ENCODE results near the gene SPEN.
A peak's percentile ranks its signal among the peaks of the same experiment; 100 is the strongest.
"Not testable (repeated sequence)": the region's sequence is repeated elsewhere in the genome, so short reads cannot be mapped to it uniquely, and the experiment has no call there.

Gene SPEN, protein sequence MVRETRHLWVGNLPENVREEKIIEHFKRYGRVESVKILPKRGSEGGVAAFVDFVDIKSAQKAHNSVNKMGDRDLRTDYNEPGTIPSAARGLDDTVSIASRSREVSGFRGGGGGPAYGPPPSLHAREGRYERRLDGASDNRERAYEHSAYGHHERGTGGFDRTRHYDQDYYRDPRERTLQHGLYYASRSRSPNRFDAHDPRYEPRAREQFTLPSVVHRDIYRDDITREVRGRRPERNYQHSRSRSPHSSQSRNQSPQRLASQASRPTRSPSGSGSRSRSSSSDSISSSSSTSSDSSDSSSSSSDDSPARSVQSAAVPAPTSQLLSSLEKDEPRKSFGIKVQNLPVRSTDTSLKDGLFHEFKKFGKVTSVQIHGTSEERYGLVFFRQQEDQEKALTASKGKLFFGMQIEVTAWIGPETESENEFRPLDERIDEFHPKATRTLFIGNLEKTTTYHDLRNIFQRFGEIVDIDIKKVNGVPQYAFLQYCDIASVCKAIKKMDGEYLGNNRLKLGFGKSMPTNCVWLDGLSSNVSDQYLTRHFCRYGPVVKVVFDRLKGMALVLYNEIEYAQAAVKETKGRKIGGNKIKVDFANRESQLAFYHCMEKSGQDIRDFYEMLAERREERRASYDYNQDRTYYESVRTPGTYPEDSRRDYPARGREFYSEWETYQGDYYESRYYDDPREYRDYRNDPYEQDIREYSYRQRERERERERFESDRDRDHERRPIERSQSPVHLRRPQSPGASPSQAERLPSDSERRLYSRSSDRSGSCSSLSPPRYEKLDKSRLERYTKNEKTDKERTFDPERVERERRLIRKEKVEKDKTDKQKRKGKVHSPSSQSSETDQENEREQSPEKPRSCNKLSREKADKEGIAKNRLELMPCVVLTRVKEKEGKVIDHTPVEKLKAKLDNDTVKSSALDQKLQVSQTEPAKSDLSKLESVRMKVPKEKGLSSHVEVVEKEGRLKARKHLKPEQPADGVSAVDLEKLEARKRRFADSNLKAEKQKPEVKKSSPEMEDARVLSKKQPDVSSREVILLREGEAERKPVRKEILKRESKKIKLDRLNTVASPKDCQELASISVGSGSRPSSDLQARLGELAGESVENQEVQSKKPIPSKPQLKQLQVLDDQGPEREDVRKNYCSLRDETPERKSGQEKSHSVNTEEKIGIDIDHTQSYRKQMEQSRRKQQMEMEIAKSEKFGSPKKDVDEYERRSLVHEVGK (N-terminal part only)

GRCh38 chr1:15847100-15847892 is at the start of gene SPEN:
SPEN (plus strand) TSS chr1:15847707; CDS start chr1:15848068, 361 bp downstream.
- DNase-seq: peak; percentile 97 to 99
- TF ChIP-seq POLR2A (IDR thresholded peaks at IDR 0.05; ENCODE audit: low read length): peak; percentile 96
- no peak for TF ChIP-seq GATA1 (IDR thresholded peaks at IDR 0.05; ENCODE audit: low read depth, low read length)

DNA sequence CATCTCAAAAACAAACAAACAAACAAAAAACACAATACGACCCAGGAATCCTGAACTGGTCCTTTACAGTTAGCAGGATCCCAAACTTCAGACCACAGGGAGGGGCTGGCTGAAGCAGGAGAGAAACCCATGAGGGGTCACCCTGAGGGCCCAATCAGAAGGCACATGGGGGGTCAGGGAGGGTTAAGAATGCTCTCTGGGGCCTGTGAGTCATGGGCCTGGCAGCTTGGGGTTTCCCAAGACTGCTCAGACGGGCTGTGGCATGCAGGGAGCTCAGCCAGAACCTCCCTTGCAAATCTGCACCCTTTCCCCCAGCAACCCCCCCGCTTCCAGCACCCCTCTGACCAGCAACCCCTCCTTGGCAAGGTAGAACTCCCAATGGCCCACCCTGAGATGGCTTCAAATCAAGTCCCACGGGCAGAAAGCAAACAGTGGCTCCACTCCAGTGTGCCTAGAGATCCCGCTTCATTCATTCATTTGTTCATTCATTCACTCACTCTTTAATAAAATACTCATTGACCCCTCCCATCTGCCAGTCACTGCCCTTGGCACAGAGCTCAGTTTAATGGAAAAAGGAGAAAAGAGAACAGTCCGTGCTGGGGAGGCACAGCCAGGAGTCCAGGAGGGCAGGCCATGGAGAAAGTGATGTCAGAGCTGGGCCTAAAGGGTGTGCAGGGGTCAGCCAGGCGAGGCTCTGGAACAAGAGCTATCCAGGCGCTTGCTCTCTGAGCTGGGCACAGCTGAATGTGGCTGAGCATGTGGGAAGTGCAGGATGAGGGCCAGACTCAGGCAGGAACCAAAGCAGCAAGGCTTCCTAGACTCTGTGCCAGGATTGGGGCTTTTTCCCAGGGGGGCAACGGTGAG is 48.3 kb upstream of the SPEN start:
- no peak for DNase-seq

DNA sequence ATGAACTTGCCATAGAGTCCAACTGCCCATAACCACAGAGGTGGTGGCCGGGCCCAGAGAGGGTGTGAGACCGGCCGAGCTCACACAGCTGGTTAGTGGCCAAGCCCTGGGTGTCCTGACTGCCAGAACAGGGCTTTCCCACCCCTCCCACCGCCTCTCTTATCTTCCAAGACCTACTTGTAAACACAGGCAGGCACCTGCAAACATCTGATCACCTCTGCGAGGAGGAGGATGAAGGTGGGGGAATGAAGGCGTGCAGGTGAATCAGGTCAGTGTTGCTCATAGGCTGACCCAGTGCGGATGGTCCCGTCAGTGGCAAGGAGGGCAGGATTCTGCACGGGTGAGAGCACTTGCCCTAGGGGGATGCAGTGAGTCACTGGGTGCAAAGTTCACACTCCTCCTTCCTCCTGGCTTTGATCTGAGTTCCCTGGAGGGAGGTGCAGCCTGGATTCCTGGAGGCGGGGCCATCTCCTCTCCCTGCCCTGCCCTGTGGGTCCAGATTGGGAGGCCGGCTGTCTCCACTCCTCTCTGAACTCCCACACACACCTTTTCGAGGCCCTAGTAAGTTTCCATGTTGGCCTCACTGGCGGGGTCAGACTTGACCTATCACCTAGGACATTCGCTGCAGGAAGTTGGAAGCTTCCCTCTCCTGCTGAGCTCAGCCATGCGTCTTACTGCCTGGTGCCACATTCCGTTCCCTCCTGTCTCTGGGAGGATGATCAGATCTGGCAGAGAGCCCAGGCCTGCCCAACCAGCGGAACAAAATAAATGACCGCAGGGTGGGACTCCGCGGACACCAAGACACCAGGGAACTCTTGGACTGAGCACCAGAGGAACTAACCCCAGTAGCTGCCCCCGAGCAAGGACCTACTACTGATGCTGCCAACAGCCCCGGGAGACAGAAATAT is 47.3 kb upstream of the SPEN start:
- no peak for DNase-seq
- no peak for TF ChIP-seq POLR2A (IDR thresholded peaks at IDR 0.05; ENCODE audit: low read length)
- TF ChIP-seq GATA1 (IDR thresholded peaks at IDR 0.05; ENCODE audit: low read depth, low read length): no peak

More for the DNA sequence above, 48.3 kb upstream of the SPEN start:
- no peak for TF ChIP-seq POLR2A (IDR thresholded peaks at IDR 0.05; ENCODE audit: low read length)
- TF ChIP-seq GATA1 (IDR thresholded peaks at IDR 0.05; ENCODE audit: low read depth, low read length): no peak

- no peak for TF ChIP-seq POLR2A (IDR thresholded peaks at IDR 0.05; ENCODE audit: low read length)
- no peak for TF ChIP-seq GATA1 (IDR thresholded peaks at IDR 0.05; ENCODE audit: low read depth, low read length)
- no peak for DNase-seq
Observed at GRCh38 chr1:15802234-15802965, 45.1 kb upstream of the SPEN start.

DNA sequence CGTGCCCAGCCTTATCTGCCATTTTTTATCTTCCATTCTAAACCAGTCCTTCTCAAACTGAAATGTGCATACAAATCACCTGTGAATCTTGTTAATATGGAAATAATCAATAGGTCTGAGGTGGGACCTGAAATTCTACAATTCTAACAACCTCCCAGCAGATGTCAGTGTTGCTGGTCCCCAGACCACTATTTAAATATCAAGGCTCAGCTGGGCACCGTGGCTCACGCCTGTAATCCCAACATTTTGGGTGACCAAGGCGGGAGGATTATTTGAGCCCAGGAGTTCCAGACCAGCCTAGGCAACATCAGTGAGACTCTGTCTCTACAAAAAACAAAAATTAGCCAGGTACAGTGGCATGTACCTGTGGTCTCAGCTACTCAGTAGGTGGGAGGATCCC is 44.1 kb upstream of the SPEN start:
- no peak for TF ChIP-seq POLR2A (IDR thresholded peaks at IDR 0.05; ENCODE audit: low read length)
- no peak for TF ChIP-seq GATA1 (IDR thresholded peaks at IDR 0.05; ENCODE audit: low read depth, low read length)
- peak; percentile 32 to 58 for DNase-seq

GRCh38 chr1:15804060-15804459 is 43.4 kb upstream of the SPEN start:
- TF ChIP-seq POLR2A (IDR thresholded peaks at IDR 0.05; ENCODE audit: low read length) (no peak), GATA1 (IDR thresholded peaks at IDR 0.05; ENCODE audit: low read depth, low read length) (no peak)

DNA sequence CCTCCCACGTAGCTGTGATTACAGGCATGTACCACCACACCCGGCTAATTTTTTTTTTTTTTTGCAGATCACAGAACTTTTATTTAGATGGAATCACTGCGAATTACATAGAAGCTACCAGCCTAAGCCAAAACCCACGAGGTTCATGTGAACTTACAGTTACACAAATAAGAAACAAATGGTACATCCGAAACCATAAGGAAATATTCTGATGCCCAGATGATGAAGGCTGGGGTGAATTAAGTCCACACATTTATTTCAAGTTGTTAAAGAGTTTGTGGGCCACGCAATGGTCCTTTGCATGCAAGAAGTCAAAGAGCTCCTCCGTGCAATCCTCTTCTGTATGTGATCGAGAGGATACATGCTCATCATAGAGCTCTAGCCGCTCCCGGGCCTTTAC is 40.4 kb upstream of the SPEN start:
- TF ChIP-seq GATA1 (IDR thresholded peaks at IDR 0.05; ENCODE audit: low read depth, low read length): no peak
- TF ChIP-seq POLR2A (IDR thresholded peaks at IDR 0.05; ENCODE audit: low read length): no peak
- DNase-seq: no peak

More at GRCh38 chr1:15804060-15804459, 43.4 kb upstream of the SPEN start:
- no peak for DNase-seq

DNA sequence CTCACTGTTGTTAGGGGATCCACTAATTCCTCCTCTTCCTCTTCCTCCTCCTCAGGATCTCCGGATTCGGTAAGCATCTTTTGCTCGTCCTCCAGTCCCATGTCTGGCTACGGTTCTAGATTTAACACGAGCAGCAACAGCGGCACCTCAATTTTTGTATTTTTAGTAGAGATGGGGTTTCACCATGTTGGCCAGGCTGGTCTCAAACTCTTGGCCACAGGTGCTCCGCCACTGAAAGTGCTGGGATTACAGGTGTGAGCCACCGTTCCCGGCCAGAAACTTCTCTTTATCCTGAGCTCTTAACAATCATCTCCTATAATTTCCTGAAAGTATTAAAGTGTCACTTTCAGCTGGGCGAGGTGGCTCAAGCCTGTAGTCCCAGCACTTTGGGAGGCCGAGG is 40.0 kb upstream of the SPEN start, which contains the start of gene UQCRHL:
TSS of gene UQCRHL (minus strand) at position 101 of the 400 bp plus-strand sequence. CDS start at position 101, 0 bp downstream.
- not testable (repeated sequence) for DNase-seq

GRCh38 chr1:15808955-15809354 is 38.6 kb upstream of the SPEN start:
- no peak for TF ChIP-seq GATA1 (IDR thresholded peaks at IDR 0.05; ENCODE audit: low read depth, low read length)
- TF ChIP-seq POLR2A (IDR thresholded peaks at IDR 0.05; ENCODE audit: low read length): no peak
- DNase-seq: no peak

GRCh38 chr1:15810073-15810472 is 37.4 kb upstream of the SPEN start:
- no peak for DNase-seq
- TF ChIP-seq POLR2A (IDR thresholded peaks at IDR 0.05; ENCODE audit: low read length): no peak
- no peak for TF ChIP-seq GATA1 (IDR thresholded peaks at IDR 0.05; ENCODE audit: low read depth, low read length)

- TF ChIP-seq GATA1 (IDR thresholded peaks at IDR 0.05; ENCODE audit: low read depth, low read length): no peak
- TF ChIP-seq POLR2A (IDR thresholded peaks at IDR 0.05; ENCODE audit: low read length): no peak
- no peak for DNase-seq
Observed at GRCh38 chr1:15816674-15817073, 30.8 kb upstream of the SPEN start.
